Stomach (tissue), 4 donors: Measurements from ENCODE around the gene ZFP36.

Experiments
- CTCF ChIP-seq, 7 experiments: fragments of 450-650 bp in 4 of 7; fragments of 200-600 bp in 3 of 7; sonication (generic) in 3 of 7; IDR thresholded peaks; one replicate each; pipeline ENCODE4 v1.5.1; 2016 to 2019; ENCODE audit warnings: antibody characterized with exemption in 7 of 7, control low read depth in 2 of 7, mild to moderate bottlenecking in 1 of 7
- POLR2AphosphoS5 ChIP-seq, 3 donors: sonication (generic); formaldehyde crosslinking; IDR thresholded peaks; one replicate each; pipeline ENCODE4 v1.6.1; 2016; ENCODE audit warnings: antibody characterized with exemption in 3 of 3

DNA sequence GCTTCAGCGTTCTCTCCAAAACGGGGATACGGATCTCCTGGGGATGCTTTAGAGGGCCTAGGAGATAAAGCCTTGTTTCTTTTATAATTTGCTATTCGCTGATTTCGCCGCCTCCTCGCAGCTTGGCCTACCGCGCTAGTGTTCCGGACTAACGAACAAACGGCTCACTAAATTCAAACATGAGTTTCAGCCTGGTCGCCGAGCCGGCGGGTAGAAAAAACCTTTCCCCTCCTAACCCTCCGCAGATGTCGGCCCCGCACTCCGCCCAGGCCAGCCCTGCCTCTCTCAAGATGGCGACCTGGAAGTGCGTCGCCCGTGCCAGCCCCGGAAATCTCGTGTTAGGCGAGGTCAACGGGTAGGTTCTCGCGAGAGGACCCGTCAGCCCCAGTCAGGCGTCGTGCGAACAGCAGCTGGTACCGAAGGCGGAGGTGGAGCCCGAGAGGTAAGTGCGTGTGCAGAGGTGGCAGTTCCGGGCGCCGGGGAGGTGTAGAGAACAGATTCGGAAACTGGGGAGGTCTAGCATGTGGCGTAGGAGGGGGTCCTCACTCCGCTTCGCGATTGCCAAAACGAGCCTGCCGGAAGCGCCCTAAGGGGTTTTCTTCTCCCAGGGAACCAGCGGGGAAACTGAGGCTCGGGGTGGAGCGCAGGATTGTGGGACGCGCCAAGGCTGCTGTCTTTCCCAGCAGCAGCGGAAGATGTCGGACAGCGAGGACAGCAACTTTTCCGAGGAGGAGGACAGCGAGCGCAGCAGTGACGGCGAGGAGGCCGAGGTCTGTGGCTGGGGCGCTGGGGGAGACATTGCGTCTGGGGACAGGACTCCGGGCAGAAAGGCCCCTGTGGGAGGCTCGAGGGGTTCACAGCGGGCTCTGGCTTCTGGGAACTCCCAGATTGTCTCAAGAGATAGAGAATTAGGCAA is 38.8 kb downstream of the ZFP36 start, which contains the start of gene SUPT5H:
- TF ChIP-seq CTCF (IDR thresholded peaks at IDR 0.05), result no peak
- TF ChIP-seq POLR2AphosphoS5 (IDR thresholded peaks at IDR 0.05), result peak; percentile 99
